Stimulated activated CD4-positive, alpha-beta T cell treated with anti-CD3 and anti-CD28 coated beads, TNF-alpha, amount 100 ng/mL, for 4 hours (primary cell): ENCODE results near the gene SPATA18.
"Not testable (repeated sequence)": the region's sequence is repeated elsewhere in the genome, so short reads cannot be mapped to it uniquely, and the experiment has no call there.

ENCODE experiments used
- DNase-seq, 3 experiments: peaks; one replicate each; pipeline ENCODE4 v3.0.0-alpha.2; 2020; ENCODE audit warnings: low read depth in 3 of 3

The SPATA18 gene

DNA sequence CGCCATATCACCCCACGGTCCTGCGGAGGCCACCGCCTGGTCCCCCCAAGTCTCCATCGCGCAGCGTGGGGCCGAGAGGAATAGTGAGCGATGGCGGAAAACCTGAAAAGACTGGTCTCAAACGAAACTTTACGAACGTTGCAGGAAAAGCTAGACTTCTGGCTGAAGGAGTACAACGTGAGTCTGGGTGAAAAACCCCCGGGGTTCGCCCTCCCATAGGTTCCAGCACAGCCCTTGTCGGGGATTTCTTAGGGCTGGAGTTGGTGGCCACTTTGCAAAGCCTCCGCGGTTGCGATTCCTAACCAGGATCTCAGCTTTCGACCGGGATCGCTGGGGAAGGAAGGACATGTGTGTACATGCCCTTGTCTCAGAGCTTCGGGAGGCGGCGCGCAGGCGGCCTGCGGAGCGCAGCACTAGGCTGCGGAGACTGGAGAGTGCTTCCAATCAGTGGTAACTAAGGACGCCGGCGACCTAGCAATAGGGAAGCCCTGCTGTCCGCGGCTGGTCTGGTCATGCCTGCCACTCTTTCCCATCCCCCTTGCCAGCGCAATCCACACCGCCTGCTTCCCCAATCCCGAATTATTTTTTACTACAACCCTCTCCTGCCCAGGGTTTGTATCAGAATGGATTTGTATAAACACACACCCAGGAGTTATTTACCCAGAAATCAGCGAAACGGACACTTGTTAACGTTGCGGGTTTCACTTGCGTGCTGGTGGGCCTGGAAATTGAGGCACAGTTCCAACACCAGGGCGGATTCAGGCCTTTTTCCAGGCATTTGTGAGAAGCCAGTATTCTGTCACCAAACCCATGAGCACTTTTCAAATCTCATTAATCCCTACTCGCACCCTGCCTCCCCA, 741 bp downstream of the SPATA18 start:
- no peak for DNase-seq

- DNase-seq: no peak
Observed at GRCh38 chr4:52052475-52052780, 1.3 kb downstream of the SPATA18 start.

DNA sequence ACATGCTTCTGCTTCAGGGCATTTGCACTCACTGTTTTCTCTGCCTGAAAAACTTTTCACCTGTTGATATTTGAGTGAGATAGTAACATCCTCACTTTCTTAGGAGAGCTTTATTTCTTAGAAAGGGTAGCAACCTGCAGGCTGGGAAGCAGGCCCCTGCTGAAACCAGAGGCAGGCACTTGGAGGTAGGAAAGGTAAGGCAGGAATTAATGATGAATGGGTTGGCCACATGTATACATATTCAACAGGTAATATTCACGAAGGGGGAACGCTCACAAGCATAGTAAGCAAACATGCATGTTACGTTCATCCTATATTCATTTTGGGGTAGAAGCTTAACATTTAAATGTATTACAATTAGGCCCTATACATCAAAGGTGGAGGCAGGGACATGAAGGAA, 3.1 kb downstream of the SPATA18 start:
- no peak for DNase-seq

- no peak for DNase-seq
Observed at GRCh38 chr4:52057196-52057595, 6.1 kb downstream of the SPATA18 start.

DNA sequence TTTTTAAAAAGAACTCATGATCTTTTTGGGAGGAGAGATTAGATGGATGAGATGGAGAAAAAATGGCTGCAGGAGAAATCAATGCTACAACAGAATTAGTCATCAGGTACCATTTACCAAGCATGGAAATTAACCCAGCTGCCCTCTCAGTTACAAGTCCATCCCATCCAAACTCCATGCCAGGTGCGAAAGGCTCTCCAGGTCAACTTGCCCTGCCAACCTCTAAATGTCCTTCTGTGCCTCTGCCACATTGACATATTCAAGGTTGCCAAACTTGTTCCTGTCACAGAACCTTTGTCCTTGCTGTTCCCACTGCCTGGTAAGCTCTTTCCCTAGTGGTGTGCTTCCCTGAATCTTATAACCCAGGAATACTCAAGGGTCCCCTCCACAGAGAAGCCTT, 7.2 kb downstream of the SPATA18 start:
- no peak for DNase-seq

GRCh38 chr4:52059372-52059771, 8.3 kb downstream of the SPATA18 start:
- no peak for DNase-seq

GRCh38 chr4:52069571-52069970, 18.5 kb downstream of the SPATA18 start:
- no peak for DNase-seq

DNA sequence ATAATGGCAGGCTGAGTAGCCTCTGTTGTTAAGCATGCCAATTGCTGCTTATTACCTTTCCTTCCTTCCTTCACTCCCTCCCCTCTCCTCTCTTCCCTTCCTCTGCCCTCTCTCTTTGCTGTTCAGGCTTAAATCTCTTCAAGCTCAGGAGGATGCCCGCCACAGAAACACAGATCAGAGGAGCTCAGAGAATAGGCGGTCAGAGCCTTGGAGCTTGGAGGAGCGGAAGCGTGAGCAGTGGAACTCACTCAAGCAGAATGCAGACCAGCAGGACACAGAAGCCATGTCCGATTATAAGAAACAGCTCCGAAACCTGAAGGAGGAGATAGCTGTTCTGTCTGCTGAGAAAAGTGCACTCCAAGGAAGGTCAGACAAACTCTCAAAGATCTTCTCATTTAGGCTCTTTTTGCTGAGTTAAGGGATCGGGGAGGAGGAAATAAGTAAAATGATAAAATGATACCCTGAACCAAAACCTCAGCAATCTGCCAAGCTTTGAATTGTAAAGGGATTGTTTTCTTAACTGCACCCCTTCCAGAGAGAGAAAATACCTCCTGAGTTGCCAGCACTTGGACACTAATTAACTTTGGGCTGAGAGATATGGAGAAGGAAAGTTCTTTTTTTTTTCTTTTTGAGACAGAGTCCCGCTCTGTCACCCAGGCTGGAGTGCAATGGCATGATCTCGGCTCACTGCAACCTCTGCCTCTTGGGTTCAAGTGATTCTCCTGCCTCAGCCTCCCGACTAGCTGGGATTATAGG, 20.9 kb downstream of the SPATA18 start:
- no peak for DNase-seq

DNA sequence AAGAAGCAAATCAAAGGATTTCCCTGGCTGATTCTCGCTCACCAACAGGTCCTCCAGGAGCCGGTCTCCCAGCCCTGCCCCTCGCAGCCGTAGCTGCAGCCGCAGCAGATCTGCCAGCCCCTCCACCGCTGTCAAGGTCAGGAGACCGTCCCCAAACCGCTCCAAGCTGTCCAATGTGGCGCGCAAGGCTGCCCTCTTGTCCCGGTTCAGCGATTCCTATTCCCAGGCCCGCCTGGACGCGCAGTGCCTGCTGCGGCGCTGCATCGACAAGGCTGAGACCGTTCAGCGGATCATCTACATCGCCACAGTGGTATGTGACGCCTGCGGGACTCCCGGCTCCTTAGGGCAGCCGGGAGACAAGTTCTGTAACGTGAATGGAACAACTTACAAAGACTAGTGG, 25.6 kb downstream of the SPATA18 start:
- no peak for DNase-seq

- no peak for DNase-seq
Observed at GRCh38 chr4:52079659-52080058, 28.6 kb downstream of the SPATA18 start.

GRCh38 chr4:52081216-52081615, 30.1 kb downstream of the SPATA18 start:
- DNase-seq: no peak

DNA sequence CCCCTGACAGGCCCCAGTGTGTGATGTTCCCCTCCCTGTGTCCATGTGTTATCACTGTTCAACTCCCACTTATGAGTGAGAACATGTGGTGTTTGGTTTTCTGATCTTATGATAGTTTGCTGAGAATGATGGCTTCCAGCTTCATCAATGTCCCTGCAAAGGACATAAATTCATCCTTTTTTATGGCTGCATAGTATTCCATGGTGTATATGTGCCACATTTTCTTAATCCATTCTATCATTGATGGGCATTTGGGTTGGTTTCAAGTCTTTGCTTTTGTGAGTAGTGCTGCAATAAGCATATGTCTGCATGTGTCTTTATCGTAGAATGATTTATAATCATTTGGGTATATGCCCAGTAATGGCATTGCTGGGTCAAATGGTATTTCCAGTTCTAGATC, 35.3 kb downstream of the SPATA18 start:
- DNase-seq: not testable (repeated sequence)

- DNase-seq: no peak
Observed at GRCh38 chr4:52091801-52092200, 40.7 kb downstream of the SPATA18 start.

DNA sequence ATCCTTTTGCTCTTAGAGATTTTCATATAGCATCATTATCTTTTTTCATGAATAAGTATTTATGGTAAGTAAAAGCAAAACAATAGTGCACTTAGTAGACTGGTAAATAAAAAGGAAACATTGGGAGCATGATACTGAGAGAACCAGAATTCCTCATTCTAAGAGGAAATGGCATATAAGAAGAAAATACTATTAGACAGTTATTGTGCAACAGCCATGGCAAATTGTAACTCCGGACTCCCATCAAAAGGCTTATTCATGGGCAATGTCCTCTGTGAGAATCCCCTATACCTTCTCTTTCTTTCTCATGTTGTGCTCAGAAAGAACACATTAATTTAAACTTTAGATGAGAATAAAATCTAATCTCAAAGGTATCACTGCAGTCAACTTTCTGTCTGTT, 42.4 kb downstream of the SPATA18 start:
- DNase-seq: no peak

GRCh38 chr4:52094376-52095145, 43.5 kb downstream of the SPATA18 start:
- no peak for DNase-seq

DNA sequence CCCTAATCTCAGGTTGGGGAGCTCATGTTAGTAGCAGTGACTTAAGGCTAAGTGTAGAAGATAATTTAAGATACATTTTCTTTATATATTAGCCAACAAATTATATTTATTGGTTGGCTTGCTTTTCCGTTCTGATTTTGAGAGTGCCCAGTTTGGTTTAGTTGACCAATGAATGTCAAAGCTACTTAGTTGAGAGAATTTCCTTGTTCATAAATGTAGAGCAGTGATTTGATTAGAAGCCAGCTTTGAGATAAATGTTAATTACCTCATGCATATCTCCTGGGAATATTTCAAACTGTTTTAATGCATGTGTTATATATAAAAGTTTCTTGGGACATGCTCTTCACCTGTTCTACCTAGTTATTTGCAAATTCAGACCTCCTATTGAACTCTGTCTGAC, 44.3 kb downstream of the SPATA18 start:
- DNase-seq: no peak

- DNase-seq: no peak
Observed at GRCh38 chr4:52096048-52096447, 44.9 kb downstream of the SPATA18 start.

GRCh38 chr4:52098618-52099017, 47.5 kb downstream of the SPATA18 start:
- DNase-seq: no peak

- DNase-seq: no peak
Observed at GRCh38 chr4:52099860-52100461, 48.9 kb downstream of the SPATA18 start.

- no peak for DNase-seq
Observed at GRCh38 chr4:52102587-52102986, 51.5 kb downstream of the SPATA18 start.

DNA sequence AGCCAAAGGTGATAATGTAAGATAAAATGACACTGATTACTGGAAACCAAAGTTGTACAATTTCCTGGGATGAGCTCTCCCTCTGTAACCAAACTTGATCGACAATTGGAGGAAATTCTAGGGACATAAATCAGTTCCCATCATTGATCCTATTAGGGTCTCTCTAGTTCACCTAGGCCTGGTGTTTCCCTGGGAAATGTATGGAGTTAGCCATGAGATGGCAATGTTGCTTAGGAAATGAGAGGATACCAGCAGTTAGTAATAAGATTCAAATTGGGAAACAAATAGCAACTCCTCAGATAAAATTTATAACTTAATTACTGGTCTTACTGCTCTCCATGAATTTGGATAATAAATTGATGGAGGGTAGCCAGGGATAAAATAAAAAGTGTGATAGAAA, 52.2 kb downstream of the SPATA18 start:
- no peak for DNase-seq

GRCh38 chr4:52105276-52105675, 54.2 kb downstream of the SPATA18 start:
- no peak for DNase-seq
